GM10847 (cell line): ENCODE measurements around the gene ZNF408.

Experiments used
- POLR2A ChIP-seq: IDR thresholded peaks from 2 replicates; pipeline ENCODE4 v1.6.1; 2011; ENCODE audit not compliant: insufficient read length; ENCODE audit errors: extremely low read depth

Gene ZNF408

GRCh38 chr11:46729110-46730027 lies 28.5 kb downstream of the ZNF408 start:
- no peak for TF ChIP-seq POLR2A

- TF ChIP-seq POLR2A, result no peak
These were observed 30.7 kb downstream of the ZNF408 start for GRCh38 chr11:46731545-46731944.

GRCh38 chr11:46733234-46733633 lies 32.4 kb downstream of the ZNF408 start:
- TF ChIP-seq POLR2A, result no peak

GRCh38 chr11:46736146-46736545 lies 35.3 kb downstream of the ZNF408 start:
- no peak for TF ChIP-seq POLR2A

GRCh38 chr11:46736615-46737014 lies 35.8 kb downstream of the ZNF408 start:
- no peak for TF ChIP-seq POLR2A

- no peak for TF ChIP-seq POLR2A
These were observed 36.9 kb downstream of the ZNF408 start for GRCh38 chr11:46737699-46738098.

DNA sequence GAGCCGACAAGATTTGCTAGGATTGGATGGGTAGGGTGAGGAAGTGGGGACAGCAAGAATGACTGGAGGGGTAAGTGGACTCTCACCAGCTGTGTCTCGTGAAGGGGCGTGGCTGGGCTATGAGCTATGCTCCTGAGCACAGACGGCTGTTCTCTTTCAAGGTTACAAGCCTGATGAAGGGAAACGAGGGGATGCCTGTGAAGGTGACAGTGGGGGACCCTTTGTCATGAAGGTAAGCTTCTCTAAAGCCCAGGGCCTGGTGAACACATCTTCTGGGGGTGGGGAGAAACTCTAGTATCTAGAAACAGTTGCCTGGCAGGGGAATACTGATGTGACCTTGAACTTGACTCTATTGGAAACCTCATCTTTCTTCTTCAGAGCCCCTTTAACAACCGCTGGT lies 38.1 kb downstream of the ZNF408 start:
- no peak for TF ChIP-seq POLR2A

DNA sequence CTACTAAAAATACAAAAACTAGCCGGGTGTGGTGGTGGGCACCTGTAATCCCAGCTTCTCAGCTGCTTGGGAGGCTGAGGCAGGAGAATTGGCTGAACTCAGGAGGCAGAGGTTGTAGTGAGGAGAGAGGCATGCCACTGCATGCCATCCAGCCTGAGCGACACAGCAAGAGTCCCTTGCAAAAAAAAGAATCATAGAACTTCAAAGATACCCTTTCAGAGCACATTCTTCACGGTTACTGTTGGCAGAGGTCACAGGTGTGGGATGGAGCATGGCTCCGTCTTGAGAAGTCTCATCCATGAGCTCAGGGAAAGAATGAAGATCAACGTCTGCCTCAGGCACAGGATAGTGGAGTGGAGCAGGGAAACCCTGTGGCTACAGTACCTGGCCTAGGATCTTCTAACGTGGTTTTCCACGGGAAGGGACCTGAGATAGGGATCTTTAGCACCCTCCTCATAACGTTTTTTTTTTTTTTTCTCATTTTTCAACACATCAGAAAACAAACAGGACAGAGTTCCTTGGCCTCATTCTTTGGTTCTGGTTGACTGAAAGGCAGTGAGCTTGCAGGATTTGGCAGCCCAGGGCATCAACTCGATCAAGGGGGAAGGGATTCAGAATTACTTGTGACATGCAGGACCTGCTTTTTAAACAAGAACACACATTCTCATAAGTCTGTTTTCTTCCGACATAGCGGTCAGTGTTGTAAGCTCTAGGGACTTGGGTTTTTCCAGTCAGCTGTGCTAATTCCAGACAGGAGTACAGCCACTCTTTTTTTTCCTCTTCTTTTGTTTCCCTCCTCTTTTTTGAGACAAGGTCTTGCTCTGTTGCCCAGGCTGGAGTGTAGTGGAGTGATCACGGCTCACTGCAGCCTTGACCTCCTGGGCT lies 41.0 kb downstream of the ZNF408 start:
- no peak for TF ChIP-seq POLR2A

DNA sequence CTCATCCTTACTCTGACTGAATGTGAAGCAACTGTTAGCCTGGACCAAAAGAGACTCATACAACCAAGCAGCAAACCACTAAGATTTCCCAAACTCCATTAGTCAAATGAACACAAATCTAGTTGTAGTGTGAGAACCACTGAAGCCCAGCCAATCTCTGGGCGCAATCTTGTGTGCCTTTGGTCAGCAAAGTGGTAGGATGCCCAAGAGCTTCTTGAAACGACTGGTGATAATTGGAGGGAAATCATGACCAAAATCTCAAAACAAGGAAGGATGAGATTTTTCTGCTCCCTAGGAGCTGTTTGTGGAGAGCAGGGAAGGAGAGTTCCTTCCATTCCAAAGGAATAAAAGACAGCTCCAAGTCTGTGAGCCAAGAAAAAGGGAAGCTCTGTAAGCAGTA lies 42.2 kb downstream of the ZNF408 start:
- no peak for TF ChIP-seq POLR2A

GRCh38 chr11:46743693-46744339 lies 43.0 kb downstream of the ZNF408 start:
- TF ChIP-seq POLR2A, result no peak

DNA sequence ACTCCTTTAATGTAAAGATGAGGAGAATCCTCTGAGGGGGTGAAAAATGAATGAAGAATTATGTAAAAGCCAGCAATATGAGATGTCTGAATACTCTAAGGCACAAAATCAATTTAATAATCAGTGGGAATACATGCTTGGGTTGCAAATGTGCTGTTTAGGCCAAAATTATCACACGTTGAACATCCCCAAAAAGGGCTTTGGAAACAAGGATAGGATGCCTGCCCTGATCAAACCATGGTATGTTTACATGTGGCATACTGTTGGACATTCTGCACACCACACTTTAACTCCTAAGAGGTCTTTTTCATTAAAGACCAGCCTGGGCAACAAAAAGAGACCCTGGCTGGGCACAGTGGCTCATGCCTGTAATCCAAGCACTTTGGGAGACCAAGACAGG lies 44.5 kb downstream of the ZNF408 start:
- no peak for TF ChIP-seq POLR2A

GRCh38 chr11:46745995-46746394 lies 45.2 kb downstream of the ZNF408 start:
- TF ChIP-seq POLR2A, result no peak

GRCh38 chr11:46747150-46747549 lies 46.3 kb downstream of the ZNF408 start:
- no peak for TF ChIP-seq POLR2A
